ENCODE measurements around the gene IL13RA1. TPM values are rescaled to one million over a fixed set of nuclear protein-coding genes. Genes with fewer than 3 reads are reported as not detected.
"Not testable (repeated sequence)": the region's sequence is repeated elsewhere in the genome, so short reads cannot be mapped to it uniquely, and the experiment has no call there.

The IL13RA1 gene
- total RNA-seq, 2 donors from 2014 or later: 27.5 to 33.5 TPM

- intact Hi-C loops (cut with DNase I): no loop called here
- DNase-seq (no peak), ATAC-seq (no peak)
These were observed 1.0 kb upstream of the IL13RA1 start for GRCh38 chrX:118726396-118726795.

DNA sequence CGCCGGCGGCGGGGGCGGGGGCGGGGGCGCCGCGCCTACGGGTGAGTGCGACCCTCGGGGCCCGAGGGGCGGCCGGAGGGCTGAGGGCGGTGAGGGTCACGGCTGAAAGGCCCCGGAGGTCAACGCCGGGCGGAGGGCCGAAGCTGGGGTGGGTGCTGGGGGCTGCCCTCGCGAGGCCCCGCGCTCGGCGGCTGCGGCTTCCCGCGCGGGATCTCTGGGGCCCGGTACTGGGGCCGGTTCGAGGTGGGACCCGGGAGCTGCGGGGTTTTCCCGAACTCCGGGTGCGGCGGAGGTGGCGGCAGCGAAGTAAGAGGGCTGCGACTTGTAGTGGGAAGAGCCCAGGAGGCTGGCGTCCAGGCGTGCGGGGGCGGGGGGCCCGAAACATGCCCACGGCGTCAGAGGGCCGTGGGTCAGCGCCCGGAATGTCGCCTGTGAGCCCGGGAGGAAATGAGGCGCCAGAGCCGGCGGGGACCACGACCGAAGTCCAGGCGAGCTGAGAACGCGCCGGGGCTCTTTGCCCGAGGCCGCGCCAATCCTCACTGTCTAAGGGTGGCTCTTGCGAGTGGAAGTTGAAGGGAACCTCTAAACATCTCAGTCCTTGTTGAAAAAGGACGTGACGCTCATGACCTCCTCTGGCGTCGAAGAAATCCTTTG lies 407 bp downstream of the IL13RA1 start:
- DNase-seq (peak; percentile 69), ATAC-seq (peak; percentile 45 to 64)
- intact Hi-C loops (cut with DNase I): no loop called here

DNA sequence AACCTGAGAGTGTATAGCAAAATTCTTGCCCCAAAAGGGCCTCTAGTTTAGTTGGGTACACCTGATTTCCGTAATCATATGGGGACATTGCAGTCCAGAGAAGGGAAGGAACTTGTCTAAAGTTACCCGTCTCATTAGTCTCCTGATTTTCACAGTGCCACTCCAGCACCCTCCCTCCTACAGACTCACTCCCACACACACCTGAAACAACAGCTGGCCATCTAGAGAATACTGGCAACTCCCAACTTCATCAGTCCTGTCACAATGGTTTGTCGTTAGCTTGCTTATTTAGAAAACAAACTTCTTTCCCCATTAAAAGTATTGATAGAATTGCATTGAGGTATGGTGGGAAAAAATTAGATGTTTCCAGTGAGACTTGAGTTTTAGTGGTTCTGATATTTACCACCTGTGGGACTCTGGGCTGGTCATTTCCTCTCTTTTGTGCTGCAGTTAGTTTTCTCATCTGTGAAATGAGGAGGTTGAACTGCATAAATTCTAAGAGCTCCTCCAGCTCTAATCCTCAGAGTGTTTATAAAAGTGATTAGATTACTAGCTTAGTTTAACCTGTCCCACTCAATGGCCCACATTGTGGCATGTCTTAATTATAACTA lies 1.7 kb downstream of the IL13RA1 start:
- intact Hi-C loops (cut with DNase I): no loop called here
- ATAC-seq (no peak), DNase-seq (no peak)

DNA sequence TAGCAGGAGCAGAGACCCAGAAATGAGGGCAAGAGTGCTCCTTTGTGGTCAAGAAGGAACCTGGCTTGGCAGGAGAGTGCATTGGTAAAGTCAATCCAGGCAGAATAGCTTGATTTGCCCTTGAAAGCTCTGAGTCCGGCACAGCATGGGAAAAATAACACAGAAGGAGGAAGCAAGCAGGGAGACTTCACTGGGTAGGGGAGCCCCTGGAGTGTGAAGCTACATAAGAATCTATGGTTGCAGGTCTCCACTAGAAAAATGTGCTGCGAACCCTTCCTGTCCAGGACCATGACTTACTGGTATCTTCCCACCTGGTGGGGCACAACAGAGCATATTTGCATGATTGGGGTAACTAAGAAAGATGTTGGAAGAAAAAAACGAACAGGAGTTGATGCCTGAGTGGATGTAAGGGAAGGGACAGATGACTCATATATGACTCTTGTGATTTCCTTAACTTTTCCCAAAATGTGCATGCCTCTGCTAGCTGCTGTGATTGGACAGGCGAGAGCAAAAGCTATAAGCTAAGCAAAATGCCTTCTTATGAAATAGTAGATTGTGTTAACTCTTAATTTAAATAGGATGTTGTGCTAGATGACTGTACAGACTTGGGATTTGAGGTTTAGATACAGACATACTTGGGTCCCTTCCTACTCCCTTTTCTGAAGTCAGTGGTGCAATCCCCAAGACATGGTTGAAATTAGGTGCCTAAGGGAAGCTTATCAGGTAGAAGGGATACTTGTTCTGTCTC lies 3.3 kb downstream of the IL13RA1 start:
- intact Hi-C loops (cut with DNase I): no loop called here
- ATAC-seq (no peak), DNase-seq (no peak)

DNA sequence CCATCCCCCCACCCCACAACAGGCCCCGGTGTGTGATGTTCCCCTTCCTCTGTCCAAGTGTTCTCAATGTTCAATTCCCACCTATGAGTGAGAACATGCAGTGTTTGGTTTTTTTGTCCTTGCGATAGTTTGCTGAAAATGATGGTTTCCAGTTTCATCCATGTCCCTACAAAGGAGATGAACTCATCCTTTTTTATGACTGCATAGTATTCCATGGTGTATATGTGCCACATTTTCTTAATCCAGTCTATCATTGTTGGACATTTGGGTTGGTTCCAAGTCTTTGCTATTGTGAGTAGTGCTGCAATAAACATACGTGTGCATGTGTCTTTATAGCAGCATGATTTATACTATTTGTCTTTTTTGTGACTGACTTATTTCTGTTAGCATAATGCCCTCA lies 5.1 kb downstream of the IL13RA1 start:
- DNase-seq; ATAC-seq; intact Hi-C loops (cut with DNase I): not testable (repeated sequence)

GRCh38 chrX:118734909-118735308 lies 7.5 kb downstream of the IL13RA1 start:
- intact Hi-C loops (cut with DNase I): no loop called here
- ATAC-seq: no peak
- no peak for DNase-seq

DNA sequence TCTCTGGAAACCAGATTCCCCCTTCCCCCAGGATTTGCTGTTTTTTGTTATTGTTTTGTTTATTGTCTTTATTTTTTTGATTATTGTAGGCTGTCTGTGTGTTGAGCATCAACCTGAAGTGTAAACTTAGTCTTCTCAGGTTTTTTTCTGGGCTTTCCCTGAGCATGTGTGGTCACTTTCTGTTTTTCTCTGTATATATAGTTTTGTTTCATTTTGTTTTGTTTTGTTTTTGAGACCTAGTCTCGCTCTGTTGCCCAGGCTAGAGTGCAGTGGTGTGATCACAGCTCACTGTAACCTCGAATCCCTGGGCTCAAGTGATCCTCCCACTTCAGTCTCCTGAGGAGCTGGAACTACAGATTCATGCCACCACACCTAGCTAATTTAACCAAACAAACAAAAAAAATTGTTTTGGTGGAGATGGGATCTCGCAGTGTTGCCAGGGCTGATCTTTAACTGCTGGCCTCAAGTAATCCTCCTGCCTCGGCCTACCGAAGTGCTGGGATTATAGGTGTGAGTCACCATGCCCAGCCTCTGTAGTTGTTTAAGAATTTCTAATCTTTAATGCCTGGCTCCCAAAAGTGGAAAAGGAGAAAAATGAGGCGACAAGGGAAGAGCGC lies 9.1 kb downstream of the IL13RA1 start:
- no peak for ATAC-seq
- intact Hi-C loops (cut with DNase I): no loop called here

GRCh38 chrX:118739577-118739976 lies 12.2 kb downstream of the IL13RA1 start:
- intact Hi-C loops (cut with DNase I): no loop called here

More for the DNA sequence above, 9.1 kb downstream of the IL13RA1 start:
- DNase-seq: no peak

GRCh38 chrX:118740276-118740889 lies 13.0 kb downstream of the IL13RA1 start:
- ATAC-seq (no peak), DNase-seq (no peak)
- intact Hi-C loops (cut with DNase I): no loop called here

More at GRCh38 chrX:118739577-118739976, 12.2 kb downstream of the IL13RA1 start:
- DNase-seq (no peak), ATAC-seq (no peak)

DNA sequence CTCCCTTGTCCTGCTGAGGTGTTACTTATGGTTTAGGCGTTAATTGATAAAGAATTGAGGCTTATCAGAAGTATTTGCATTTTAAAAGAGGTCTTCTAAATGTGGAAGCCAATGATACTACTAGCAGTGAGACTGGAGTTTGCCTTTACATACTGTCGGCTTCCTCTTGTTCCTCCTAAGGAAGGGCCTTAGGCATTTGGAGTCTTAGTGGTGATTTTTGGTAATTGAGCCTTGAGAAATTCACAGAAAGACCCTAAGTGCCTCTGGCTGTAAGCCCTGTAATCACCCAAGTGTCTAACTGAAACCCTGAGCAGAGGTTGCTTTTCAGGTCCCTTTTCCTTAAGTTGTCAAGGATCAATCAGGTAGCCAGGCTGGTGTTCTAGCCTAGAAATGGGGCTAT lies 14.8 kb downstream of the IL13RA1 start:
- ATAC-seq: no peak
- intact Hi-C loops (cut with DNase I): no loop called here
- no peak for DNase-seq

DNA sequence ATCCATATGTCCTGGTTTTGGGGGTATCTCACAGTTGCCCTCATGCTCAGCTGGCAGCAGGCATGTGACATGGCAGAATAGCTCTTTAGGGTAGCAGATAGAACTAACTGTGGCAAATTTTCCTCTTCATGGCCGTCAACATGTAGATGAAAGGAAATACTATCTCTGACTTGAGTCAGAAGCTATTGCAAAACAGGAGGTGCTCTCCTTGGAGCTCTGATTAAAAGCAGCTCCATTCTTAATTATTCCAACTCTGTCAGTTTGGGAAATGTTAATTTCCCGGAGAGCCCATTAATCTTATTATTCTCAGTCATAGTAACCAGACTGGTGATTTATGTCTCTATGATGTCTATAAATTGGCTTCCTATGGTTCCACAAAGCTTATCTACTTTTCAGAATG lies 18.2 kb downstream of the IL13RA1 start:
- DNase-seq (no peak), ATAC-seq (peak in 1 of 2 donors; percentile 66)
- intact Hi-C loops (cut with DNase I): no loop called here

- intact Hi-C loops (cut with DNase I): no loop called here
- ATAC-seq (no peak), DNase-seq (no peak)
These were observed 24.8 kb downstream of the IL13RA1 start for GRCh38 chrX:118751950-118752783.

- no peak for ATAC-seq
- no peak for DNase-seq
- intact Hi-C loops (cut with DNase I): no loop called here
These were observed 28.2 kb downstream of the IL13RA1 start for GRCh38 chrX:118755633-118756032.

- intact Hi-C loops (cut with DNase I): no loop called here
- DNase-seq: no peak
- peak in 1 of 2 donors; percentile 62 for ATAC-seq
These were observed 28.7 kb downstream of the IL13RA1 start for GRCh38 chrX:118756101-118756500.

DNA sequence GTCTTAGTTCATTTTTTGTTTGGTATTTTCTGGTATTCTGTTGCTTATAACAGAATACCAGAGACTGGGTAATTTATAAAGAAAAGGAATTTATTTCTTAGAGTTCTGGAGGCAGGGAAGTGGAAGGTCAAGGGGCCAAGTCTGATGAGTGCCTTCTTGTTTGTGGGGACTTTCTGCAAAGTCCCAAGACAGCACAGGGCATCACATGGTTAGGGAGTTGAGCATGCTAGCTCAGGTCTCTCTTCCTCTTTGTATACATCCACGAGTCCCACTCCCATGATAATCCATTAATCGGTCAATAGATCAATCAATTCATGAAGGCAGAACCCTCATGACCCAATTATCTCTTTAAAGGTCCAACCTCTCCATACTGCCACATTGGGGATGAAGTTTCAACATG lies 31.1 kb downstream of the IL13RA1 start:
- no peak for DNase-seq
- intact Hi-C loops (cut with DNase I): no loop called here
- no peak for ATAC-seq

GRCh38 chrX:118760025-118760424 lies 32.6 kb downstream of the IL13RA1 start:
- ATAC-seq (no peak), DNase-seq (no peak)
- intact Hi-C loops (cut with DNase I): no loop called here

DNA sequence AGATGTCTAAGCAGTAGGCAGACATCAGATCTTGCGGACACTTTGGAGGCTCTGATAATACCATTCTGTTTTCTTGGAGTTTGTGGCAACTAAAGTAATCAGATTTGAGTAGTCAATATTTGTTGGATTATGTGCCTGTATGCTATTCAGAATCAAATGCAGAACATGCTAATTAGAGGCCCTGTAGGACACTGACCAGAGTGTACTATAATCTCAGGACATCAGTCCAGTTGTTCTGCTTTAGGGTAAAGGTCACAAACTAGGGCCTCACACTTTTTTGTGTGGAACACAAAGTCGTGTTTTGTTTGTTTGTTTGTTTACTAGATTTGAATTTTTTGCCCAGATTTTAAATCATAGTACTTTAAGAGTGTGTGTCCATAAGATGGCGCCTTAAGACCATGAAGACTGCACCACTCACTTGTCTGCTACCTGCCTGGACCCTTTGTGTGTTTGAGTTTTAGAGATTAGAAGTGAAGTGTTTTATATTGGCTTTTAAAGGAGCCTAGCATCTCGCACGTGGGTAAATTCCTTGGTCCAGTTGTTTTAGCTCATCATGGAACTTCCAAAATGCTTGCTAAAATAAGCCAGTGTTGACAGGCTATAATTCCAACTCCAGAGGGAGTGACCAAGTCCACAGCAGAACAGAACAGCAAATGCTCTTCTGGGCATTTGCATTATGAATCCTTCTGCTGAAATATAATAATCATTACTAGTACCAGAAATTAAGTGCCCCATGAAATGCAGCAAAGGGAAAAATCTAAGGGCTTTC lies 34.7 kb downstream of the IL13RA1 start:
- no peak for ATAC-seq
- intact Hi-C loops (cut with DNase I): no loop called here
- DNase-seq: no peak

DNA sequence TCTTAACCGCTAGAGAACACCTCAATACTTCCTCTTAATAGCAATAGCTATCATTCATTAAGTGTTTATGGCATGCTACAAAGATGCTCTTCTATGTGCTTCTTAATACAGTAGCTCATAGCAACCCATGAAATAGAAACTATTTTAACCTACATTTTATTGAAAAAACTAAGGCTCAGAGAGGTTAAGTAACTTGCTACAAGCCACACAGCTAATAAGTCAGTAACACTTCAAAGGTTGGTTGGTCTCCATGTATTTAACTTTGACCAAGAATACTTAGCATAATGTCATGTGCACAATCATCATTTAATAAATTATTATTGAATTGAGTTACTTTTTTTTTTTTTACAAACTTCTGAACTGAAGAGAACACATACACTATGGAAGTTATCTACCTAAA lies 36.1 kb downstream of the IL13RA1 start:
- ATAC-seq: no peak
- intact Hi-C loops (cut with DNase I): no loop called here
- DNase-seq: no peak
